Naive thymus-derived CD4-positive, alpha-beta T cell (primary cell): Measurements from ENCODE around the gene DALRD3. TPM values are rescaled to one million over a fixed set of nuclear protein-coding genes. Genes with fewer than 3 reads are reported as not detected.

Source experiments
- ATAC-seq: fragments of 150-1000 bp; cut with Tn5 transposase; 2 replicates; pipeline ENCODE4 v1.10.0; 2021; ENCODE audit warnings: mild to moderate bottlenecking, moderate library complexity
- CTCF ChIA-PET: fragments of 350-600 bp; sonication (Branson Sonifier 250); formaldehyde crosslinking; loops from one replicate; lab custom pipeline; 2021; ENCODE audit warnings: antibody characterized with exemption; lab: Charles Lee
- POLR2A ChIA-PET: fragments of 350-600 bp; sonication (Branson Sonifier 250); formaldehyde crosslinking; loops from one replicate; lab custom pipeline; 2021; ENCODE audit warnings: antibody characterized with exemption, inconsistent platforms; lab: Charles Lee
- DNase-seq, 9 donors: peaks; one replicate each; pipeline versions ENCODE4 v3.0.0 to v3.0.0-alpha.2; 2020 to 2022; ENCODE audit warnings: mixed read lengths in 1 of 9
- H3K27ac ChIP-seq: one replicate; pipeline ENCODE4 v1.7.0; 2013; ENCODE audit warnings: mild to moderate bottlenecking, low read depth, low read length, moderate library complexity
- H3K27me3 ChIP-seq, 2 donors: one replicate each; pipeline ENCODE4 v1.7.0; 2013; ENCODE audit warnings: low read length in 2 of 2, mild to moderate bottlenecking in 2 of 2, moderate library complexity in 2 of 2; ENCODE audit not compliant: control insufficient read depth in 2 of 2, insufficient read depth in 2 of 2
- H3K36me3 ChIP-seq, 3 experiments: 1 replicate in 2 of 3; 2 replicates in 1 of 3; pipeline ENCODE4 v1.7.0; 2013; ENCODE audit warnings: low read length in 3 of 3, mild to moderate bottlenecking in 3 of 3, moderate library complexity in 1 of 3; ENCODE audit not compliant: insufficient read depth in 3 of 3, control insufficient read depth in 2 of 3
- H3K4me1 ChIP-seq, 2 donors: one replicate each; pipeline ENCODE4 v1.7.0; 2013; ENCODE audit warnings: low read length in 2 of 2, mild to moderate bottlenecking in 2 of 2, moderate library complexity in 1 of 2; ENCODE audit not compliant: control insufficient read depth in 2 of 2, insufficient read depth in 2 of 2
- H3K4me3 ChIP-seq: 2 replicates; pipeline ENCODE4 v1.7.0; 2013; ENCODE audit warnings: mild to moderate bottlenecking, low read length
- H3K9me3 ChIP-seq, 3 experiments: 1 replicate in 2 of 3; 2 replicates in 1 of 3; pipeline ENCODE4 v1.7.0; 2013; ENCODE audit warnings: low read length in 3 of 3; ENCODE audit not compliant: control insufficient read depth in 2 of 3
- H3K27ac Mint-ChIP-seq, 9 donors: one replicate each; pipeline ENCODE4 v1.8.0; 2020 to 2022; ENCODE audit warnings: mixed read lengths in 9 of 9, mild to moderate bottlenecking in 8 of 9, moderate library complexity in 5 of 9, inconsistent platforms in 2 of 9
- H3K27me3 Mint-ChIP-seq, 5 donors: one replicate each; pipeline ENCODE4 v1.8.0; 2021 to 2022; ENCODE audit warnings: mixed read lengths in 5 of 5, mild to moderate bottlenecking in 1 of 5
- H3K36me3 Mint-ChIP-seq, 5 donors: one replicate each; pipeline ENCODE4 v1.8.0; 2020 to 2022; ENCODE audit warnings: mixed read lengths in 5 of 5, mild to moderate bottlenecking in 3 of 5, inconsistent platforms in 1 of 5
- H3K4me1 Mint-ChIP-seq, 7 donors: one replicate each; pipeline ENCODE4 v1.8.0; 2020 to 2022; ENCODE audit warnings: mixed read lengths in 7 of 7, mild to moderate bottlenecking in 3 of 7, inconsistent platforms in 1 of 7
- H3K4me3 Mint-ChIP-seq, 10 donors: one replicate each; pipeline ENCODE4 v1.8.0; 2020 to 2022; ENCODE audit warnings: mild to moderate bottlenecking in 10 of 10, mixed read lengths in 10 of 10, moderate library complexity in 6 of 10, inconsistent platforms in 2 of 10
- H3K9me3 Mint-ChIP-seq, 11 donors: one replicate each; pipeline ENCODE4 v1.8.0; 2020 to 2022; ENCODE audit warnings: mixed read lengths in 11 of 11, mild to moderate bottlenecking in 4 of 11, inconsistent platforms in 1 of 11, moderate library complexity in 1 of 11
- intact Hi-C, 2 donors: fragments of 100-400 bp; cut with micrococcal nuclease; formaldehyde crosslinking; loops; one replicate each; pipeline ENCODE4 v1.15.1; 2023
- polyA plus RNA-seq, 2 donors: library from polyadenylated mRNA; unstranded; fragments of 300-500 nt; fragmentation: Illumina TruSeq; gene quantifications; one replicate each; pipeline ENCODE4 v1.2.3, GENCODE V29; 2021
- total RNA-seq, 6 experiments: library from RNA in 5 of 6; stranded (reverse) in 5 of 6; gene quantifications; 1 replicate in 5 of 6; 2 replicates in 1 of 6; pipeline ENCODE4 v1.2.3 and lab custom pipeline; 2021 to 2026

DALRD3 gene, protein sequence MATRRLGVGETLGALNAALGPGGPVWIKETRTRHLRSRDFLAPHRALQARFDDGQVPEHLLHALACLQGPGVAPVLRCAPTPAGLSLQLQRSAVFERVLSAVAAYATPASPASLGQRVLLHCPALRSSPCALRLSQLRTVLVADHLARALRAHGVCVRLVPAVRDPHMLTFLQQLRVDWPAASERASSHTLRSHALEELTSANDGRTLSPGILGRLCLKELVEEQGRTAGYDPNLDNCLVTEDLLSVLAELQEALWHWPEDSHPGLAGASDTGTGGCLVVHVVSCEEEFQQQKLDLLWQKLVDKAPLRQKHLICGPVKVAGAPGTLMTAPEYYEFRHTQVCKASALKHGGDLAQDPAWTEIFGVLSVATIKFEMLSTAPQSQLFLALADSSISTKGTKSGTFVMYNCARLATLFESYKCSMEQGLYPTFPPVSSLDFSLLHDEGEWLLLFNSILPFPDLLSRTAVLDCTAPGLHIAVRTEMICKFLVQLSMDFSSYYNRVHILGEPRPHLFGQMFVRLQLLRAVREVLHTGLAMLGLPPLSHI
- total RNA-seq: 10 to 100 TPM; 18.9 to 28.6 (median 24.1) TPM
- 10 to 100 TPM; 24.2 to 24.6 TPM for polyA plus RNA-seq
- 19.2 reads per million, percentile 49 among the genes with 10 or more reads in this experiment for total RNA-seq (lab: John Stamatoyannopoulos, UW)

DNA sequence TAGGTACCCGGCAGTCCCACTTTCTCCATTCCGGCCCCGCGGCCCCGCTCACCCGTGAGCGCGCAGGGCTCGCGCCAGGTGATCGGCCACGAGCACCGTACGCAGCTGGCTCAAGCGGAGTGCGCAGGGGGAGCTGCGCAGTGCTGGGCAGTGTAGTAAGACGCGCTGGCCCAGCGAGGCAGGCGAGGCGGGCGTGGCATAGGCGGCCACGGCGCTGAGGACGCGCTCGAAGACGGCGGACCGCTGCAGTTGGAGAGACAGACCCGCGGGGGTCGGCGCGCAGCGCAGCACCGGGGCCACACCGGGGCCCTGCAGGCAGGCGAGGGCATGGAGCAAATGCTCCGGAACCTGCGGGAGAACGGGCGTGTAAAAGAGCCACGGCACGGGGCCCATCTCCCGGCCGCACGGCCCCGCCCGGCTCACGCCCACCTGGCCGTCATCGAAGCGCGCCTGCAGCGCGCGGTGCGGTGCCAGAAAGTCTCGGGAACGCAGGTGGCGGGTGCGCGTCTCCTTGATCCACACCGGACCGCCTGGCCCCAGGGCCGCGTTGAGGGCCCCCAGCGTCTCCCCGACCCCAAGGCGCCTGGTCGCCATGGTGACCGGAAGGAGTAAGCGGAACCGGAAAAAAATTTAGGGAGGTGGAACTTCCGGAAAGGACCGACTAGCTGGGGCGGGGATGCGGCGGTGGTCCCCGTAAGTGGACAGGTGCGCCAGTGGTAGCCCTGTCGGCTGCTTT lies at the start of gene DALRD3:
TSS of gene DALRD3 (minus strand) at position 610 of the 736 bp plus-strand sequence. CDS start at position 594, 16 bp downstream.
- ChIA-PET POLR2A (interaction anchor here (0.5 to 11.9 kb wide), 10 partner anchors 7 to 301 kb away, joined by 3 to 247 read pairs (median 4); partner anchors contain the start of genes IMPDH2, IP6K2, P4HTM and QRICH1), CTCF (interaction anchor here (1.0 to 1.6 kb wide), 3 partner anchors 11 to 30 kb away, joined by 3 to 9 read pairs (median 4); partner anchors contain the start of gene WDR6)
- intact Hi-C loops: no loop called here
- Mint-ChIP-seq H3K4me1 (peaks cover 15 to 42% (median 36%) of the 10 kb centered on the region in 7 donors), H3K27ac (peak within 1 kb of the TSS; percentile 71 to 98 (median 93)), H3K27me3 (peaks cover 0 to 2% (median 0%) of the 10 kb centered on the region in 5 donors), H3K4me3 (peak within 1 kb of the TSS; percentile 88 to 98 (median 96)), H3K9me3 (no peaks in the 10 kb centered on the region), H3K36me3 (peaks cover 0 to 16% (median 3%) of the 10 kb centered on the region in 5 donors)
- no peaks in the 10 kb centered on the region for H3K9me3 ChIP-seq
- no peaks in the 10 kb centered on the region for H3K27me3 ChIP-seq
- peaks cover 0 to 45% (median 3%) of the 10 kb centered on the region in 3 experiments for H3K36me3 ChIP-seq
- DNase-seq (peak in 8 of 9 donors; percentile 55 to 75 (median 64)), ATAC-seq (peak; percentile 7)
- peaks cover 25 to 27% of the 10 kb centered on the region in 2 donors for H3K4me1 ChIP-seq
- H3K4me3 ChIP-seq: peak within 1 kb of the TSS; percentile 84
- H3K27ac ChIP-seq: peak within 1 kb of the TSS; percentile 83

DNA sequence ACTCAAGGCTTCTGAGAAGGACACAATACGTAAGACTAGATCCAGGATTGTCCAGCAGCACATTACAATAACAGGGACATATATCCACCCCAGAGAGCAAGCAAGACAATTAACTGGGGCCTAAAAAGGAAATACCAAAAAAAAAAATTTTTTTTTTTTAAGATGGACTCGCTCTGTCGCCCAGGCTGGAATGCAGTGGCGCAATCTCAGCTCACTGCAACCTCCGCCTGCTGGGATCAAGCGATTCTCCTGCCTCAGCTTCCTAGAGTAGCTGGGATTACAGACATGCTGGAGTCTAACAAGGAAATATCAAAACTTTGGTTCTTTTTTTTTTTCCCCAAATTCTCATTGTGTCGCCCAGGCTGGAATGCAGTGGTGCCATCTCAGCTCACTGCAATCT lies 39.6 kb upstream of the DALRD3 start:
- Mint-ChIP-seq H3K27me3 (no peaks in the 10 kb centered on the region), H3K9me3 (no peaks in the 10 kb centered on the region), H3K27ac (peak overlapping the region in 2 of 9 donors; percentile 12 to 38), H3K4me1 (peaks cover 0 to 10% (median 5%) of the 10 kb centered on the region in 7 donors), H3K4me3 (no peak overlapping the region), H3K36me3 (peaks cover under 1 to 18% (median 12%) of the 10 kb centered on the region in 5 donors)
- Histone ChIP-seq H3K4me1 (no peaks in the 10 kb centered on the region), H3K27ac (no peak overlapping the region), H3K9me3 (no peaks in the 10 kb centered on the region), H3K36me3 (peaks cover 9 to 53% (median 27%) of the 10 kb centered on the region in 3 experiments), H3K4me3 (no peak overlapping the region), H3K27me3 (no peaks in the 10 kb centered on the region)
- no peak for ATAC-seq
- CTCF ChIA-PET: interaction anchor here (0.6 kb wide), 2 partner anchors 12 to 37 kb away, joined by 3 to 7 read pairs; no protein-coding TSS in a partner anchor
- no peak for DNase-seq
- POLR2A ChIA-PET: no interaction called here
- intact Hi-C loops: no loop called here

DNA sequence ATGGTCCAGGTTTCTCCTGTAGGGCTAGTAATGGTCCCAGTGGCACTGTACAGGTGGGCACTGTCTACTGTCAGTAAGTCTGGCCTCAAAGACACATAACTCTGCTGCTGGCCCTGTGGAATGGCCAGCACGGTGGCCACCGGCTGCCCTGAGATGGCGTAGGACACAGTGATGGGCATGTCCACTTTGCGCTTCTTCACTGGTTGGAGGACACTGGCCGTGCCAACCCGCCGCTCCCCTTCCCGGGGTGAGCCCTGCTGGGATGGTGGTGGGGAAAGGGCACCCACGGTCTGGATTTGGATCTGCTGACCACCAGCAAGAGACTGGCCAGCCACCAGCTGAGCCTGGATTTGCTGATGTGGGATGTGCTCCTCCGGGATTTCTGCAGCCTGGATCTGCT lies 38.9 kb upstream of the DALRD3 start:
- ATAC-seq: no peak
- H3K36me3 Mint-ChIP-seq: peaks cover 3 to 22% (median 14%) of the 10 kb centered on the region in 5 donors
- H3K36me3 ChIP-seq: peaks cover 9 to 54% (median 25%) of the 10 kb centered on the region in 3 experiments

DNA sequence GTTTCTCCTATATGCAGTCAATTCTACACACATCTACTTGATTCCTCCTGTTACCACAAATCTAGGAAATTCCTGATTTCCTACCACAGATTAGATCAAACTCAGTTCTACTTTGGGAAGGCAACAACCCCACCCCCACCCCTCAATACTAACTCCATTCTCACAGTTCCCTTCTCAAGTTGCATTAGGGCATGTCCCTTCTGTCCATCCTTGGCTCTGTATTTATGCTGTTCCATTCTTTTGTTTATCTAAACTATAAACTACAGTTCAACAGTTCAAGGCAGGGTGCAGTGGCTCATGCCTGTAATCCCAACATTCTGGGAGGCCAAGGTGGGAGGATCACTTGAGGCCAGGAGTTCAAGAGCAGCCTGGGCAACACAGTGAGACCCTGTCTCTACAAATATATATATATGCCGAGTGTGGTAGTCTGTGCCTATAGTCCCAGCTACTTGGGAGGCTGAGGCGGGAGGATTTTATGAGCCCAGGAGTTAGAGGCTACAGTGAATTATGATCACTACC lies 36.0 kb upstream of the DALRD3 start:
- Mint-ChIP-seq H3K36me3 (peaks cover 3 to 33% (median 19%) of the 10 kb centered on the region in 5 donors), H3K27me3 (no peaks in the 10 kb centered on the region), H3K4me3 (no peak overlapping the region), H3K9me3 (no peaks in the 10 kb centered on the region), H3K4me1 (peaks cover 2 to 26% (median 22%) of the 10 kb centered on the region in 7 donors), H3K27ac (peak overlapping the region in 6 of 9 donors; percentile 24 to 70 (median 47))
- no peak for ATAC-seq
- Histone ChIP-seq H3K36me3 (peaks cover 9 to 56% (median 25%) of the 10 kb centered on the region in 3 experiments), H3K27ac (no peak overlapping the region), H3K9me3 (no peaks in the 10 kb centered on the region), H3K27me3 (no peaks in the 10 kb centered on the region), H3K4me3 (no peak overlapping the region), H3K4me1 (no peaks in the 10 kb centered on the region)
- intact Hi-C loops: no loop called here
- ChIA-PET CTCF (no interaction called here), POLR2A (interaction anchor here (0.5 to 0.7 kb wide), 3 partner anchors 25 to 366 kb away, joined by 3 read pairs; partner anchors contain the start of gene IMPDH2)
- DNase-seq: no peak

More for the DNA sequence above, 38.9 kb upstream of the DALRD3 start:
- Histone ChIP-seq H3K4me3 (no peak overlapping the region), H3K4me1 (no peaks in the 10 kb centered on the region), H3K9me3 (no peaks in the 10 kb centered on the region), H3K27me3 (no peaks in the 10 kb centered on the region), H3K27ac (no peak overlapping the region)
- CTCF ChIA-PET: no interaction called here
- H3K4me3 Mint-ChIP-seq: no peak overlapping the region
- no peaks in the 10 kb centered on the region for H3K9me3 Mint-ChIP-seq
- POLR2A ChIA-PET: no interaction called here
- H3K27ac Mint-ChIP-seq: no peak overlapping the region
- H3K4me1 Mint-ChIP-seq: peaks cover 2 to 14% (median 7%) of the 10 kb centered on the region in 7 donors
- H3K27me3 Mint-ChIP-seq: no peaks in the 10 kb centered on the region
- DNase-seq: no peak
- intact Hi-C loops: no loop called here

DNA sequence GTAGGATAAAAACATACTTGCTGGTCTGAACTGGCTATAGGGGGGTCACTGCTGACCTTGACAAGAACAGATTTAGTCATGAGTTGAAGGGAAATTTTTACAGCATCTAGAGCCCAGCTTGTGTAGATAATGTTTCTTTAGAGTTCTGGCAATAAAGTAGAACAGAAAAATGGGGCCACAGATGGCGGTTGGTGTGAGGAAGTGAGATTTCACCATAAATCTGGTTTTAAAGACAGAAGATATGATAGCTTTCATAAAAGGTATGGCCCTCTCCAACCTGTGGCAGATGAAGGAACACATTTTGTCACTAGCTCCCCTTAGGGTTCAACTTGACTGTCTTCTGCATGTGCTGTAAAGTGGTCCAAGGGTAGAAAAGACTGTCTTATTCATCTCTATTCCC lies 35.2 kb upstream of the DALRD3 start:
- Histone ChIP-seq H3K27ac (no peak overlapping the region), H3K36me3 (peaks cover 9 to 56% (median 25%) of the 10 kb centered on the region in 3 experiments), H3K27me3 (no peaks in the 10 kb centered on the region), H3K4me1 (no peaks in the 10 kb centered on the region), H3K9me3 (no peaks in the 10 kb centered on the region), H3K4me3 (no peak overlapping the region)
- no peak for DNase-seq
- H3K4me3 Mint-ChIP-seq: no peak overlapping the region
- POLR2A ChIA-PET: interaction anchor here (0.5 kb wide), 1 partner anchor 365 kb away, joined by 3 read pairs; no protein-coding TSS in a partner anchor
- H3K27me3 Mint-ChIP-seq: no peaks in the 10 kb centered on the region
- no peak for ATAC-seq
- no peaks in the 10 kb centered on the region for H3K9me3 Mint-ChIP-seq
- peak overlapping the region in 2 of 9 donors; percentile 49 to 63 for H3K27ac Mint-ChIP-seq
- H3K4me1 Mint-ChIP-seq: peaks cover 2 to 26% (median 22%) of the 10 kb centered on the region in 7 donors
- H3K36me3 Mint-ChIP-seq: peaks cover 3 to 33% (median 19%) of the 10 kb centered on the region in 5 donors
- intact Hi-C loops: no loop called here
- CTCF ChIA-PET: interaction anchor here (0.6 kb wide), 1 partner anchor 341 kb away, joined by 3 read pairs; no protein-coding TSS in a partner anchor
